IMR-90 (cell line): ENCODE results near the gene CCDC180. TPM values are rescaled to one million over a fixed set of nuclear protein-coding genes. Genes with fewer than 3 reads are reported as not detected.

Experiments
- ATAC-seq: fragments of 200-7000 bp; cut with Tn5 transposase; 2 replicates; pipeline ENCODE4 v1.9.1; 2020; ENCODE audit warnings: low read depth, mild to moderate bottlenecking, moderate library complexity
- BruUV-seq: library from RNA; stranded (reverse); fragments of 400-500 nt; replicated peaks from 2 replicates; lab custom pipeline; 2021; lab: Mats Ljungman, UMichigan
- CTCF ChIA-PET: fragments of 300-600 bp; formaldehyde crosslinking; extraction: SDS; loops from one replicate; lab custom pipeline; 2021; ENCODE audit warnings: antibody characterized with exemption; lab: Yijun Ruan, JAX
- POLR2A ChIA-PET: fragments of 300-600 bp; sonication (Branson Sonifier 250); formaldehyde crosslinking; loops from one replicate; lab custom pipeline; 2022; ENCODE audit warnings: antibody characterized with exemption; ENCODE audit not compliant: unreplicated experiment; lab: Charles Lee
- DNase-seq: peaks from one replicate; pipeline ENCODE4 v3.0.0; 2013
- H2AFZ ChIP-seq: replicated peaks from 2 replicates; pipeline ENCODE3; 2013; ENCODE audit warnings: low read length, mild to moderate bottlenecking; ENCODE audit not compliant: poor library complexity
- H2AK5ac ChIP-seq: 2 replicates; pipeline ENCODE4 v1.6.1; 2013; ENCODE audit warnings: low read depth, low read length, inconsistent platforms
- H2AK9ac ChIP-seq: replicated peaks from 2 replicates; pipeline ENCODE3; 2013; ENCODE audit warnings: mild to moderate bottlenecking, low read depth, low read length, moderate library complexity; ENCODE audit not compliant: poor library complexity
- H2BK120ac ChIP-seq: 2 replicates; pipeline ENCODE4 v1.6.1; 2013; ENCODE audit warnings: low read depth, low read length, inconsistent platforms
- H2BK15ac ChIP-seq: 3 replicates; pipeline ENCODE4 v1.6.1; 2013; ENCODE audit warnings: low read depth, low read length, inconsistent platforms
- H2BK20ac ChIP-seq: 2 replicates; pipeline ENCODE4 v1.6.1; 2013; ENCODE audit warnings: low read depth, mild to moderate bottlenecking, inconsistent platforms, low read length, moderate library complexity
- H2BK5ac ChIP-seq: 2 replicates; pipeline ENCODE4 v1.6.1; 2013; ENCODE audit warnings: mild to moderate bottlenecking, low read depth, low read length, inconsistent platforms; ENCODE audit not compliant: poor library complexity, severe bottlenecking
- H3K14ac ChIP-seq: replicated peaks from 2 replicates; pipeline ENCODE4 v1.6.1; 2013; ENCODE audit warnings: low read depth, low read length, inconsistent platforms
- H3K18ac ChIP-seq: 2 replicates; pipeline ENCODE4 v1.6.1; 2013; ENCODE audit warnings: low read depth, low read length, control low read depth
- H3K23ac ChIP-seq: 2 replicates; pipeline ENCODE4 v1.6.1; 2013; ENCODE audit warnings: low read depth, low read length, inconsistent platforms
- H3K27ac ChIP-seq: 2 replicates; pipeline ENCODE4 v1.5.1; 2013; ENCODE audit warnings: mild to moderate bottlenecking, control low read depth, low read length; ENCODE audit not compliant: insufficient read depth
- H3K27me3 ChIP-seq: 2 replicates; pipeline ENCODE4 v1.6.1; 2013; ENCODE audit warnings: low read length; ENCODE audit not compliant: control insufficient read depth, insufficient read depth
- H3K36me3 ChIP-seq: 2 replicates; pipeline ENCODE4 v1.6.1; 2013; ENCODE audit warnings: low read length, mixed read lengths; ENCODE audit not compliant: control insufficient read depth, insufficient read depth
- H3K4ac ChIP-seq: 2 replicates; pipeline ENCODE4 v1.6.1; 2013; ENCODE audit warnings: low read depth, low read length, inconsistent platforms
- H3K4me1 ChIP-seq: 2 replicates; pipeline ENCODE4 v1.6.1; 2013; ENCODE audit warnings: low read length, mixed read lengths; ENCODE audit not compliant: control insufficient read depth, insufficient read depth
- H3K4me2 ChIP-seq: 2 replicates; pipeline ENCODE4 v1.6.1; 2013; ENCODE audit warnings: low read depth, mild to moderate bottlenecking, control low read depth, low read length, moderate library complexity
- H3K4me3 ChIP-seq: 2 replicates; pipeline ENCODE4 v1.5.1; 2013; ENCODE audit warnings: low read depth, mild to moderate bottlenecking, control low read depth, low read length, moderate library complexity; ENCODE audit not compliant: insufficient read depth
- H3K56ac ChIP-seq: 2 replicates; pipeline ENCODE4 v1.6.1; 2013; ENCODE audit warnings: low read length, inconsistent platforms; ENCODE audit not compliant: insufficient read depth; ENCODE audit errors: extremely low read depth
- H3K79me1 ChIP-seq, 2 experiments: 2 replicates each; pipeline ENCODE4 v1.6.1; 2013; ENCODE audit warnings: low read length in 2 of 2, inconsistent platforms in 1 of 2, low read depth in 1 of 2
- H3K9ac ChIP-seq: 2 replicates; pipeline ENCODE4 v1.6.1; 2013; ENCODE audit warnings: low read depth, low read length, control low read depth
- H3K9me1 ChIP-seq: 2 replicates; pipeline ENCODE4 v1.6.1; 2013; ENCODE audit warnings: low read length, inconsistent platforms; ENCODE audit not compliant: insufficient read depth
- H3K9me3 ChIP-seq: 2 replicates; pipeline ENCODE4 v1.6.1; 2013; ENCODE audit warnings: low read length; ENCODE audit not compliant: control insufficient read depth, insufficient read depth
- H4K20me1 ChIP-seq: 2 replicates; pipeline ENCODE4 v1.6.1; 2013; ENCODE audit warnings: low read length, inconsistent platforms; ENCODE audit not compliant: insufficient read depth
- H4K5ac ChIP-seq: 2 replicates; pipeline ENCODE4 v1.6.1; 2013; ENCODE audit warnings: mild to moderate bottlenecking, low read depth, low read length, control low read depth
- H4K8ac ChIP-seq, 2 experiments: 2 replicates each; pipeline ENCODE4 v1.6.1; 2013; ENCODE audit warnings: low read depth in 2 of 2, low read length in 2 of 2, control low read depth in 1 of 2, inconsistent platforms in 1 of 2
- H4K91ac ChIP-seq: 2 replicates; pipeline ENCODE4 v1.6.1; 2013; ENCODE audit warnings: low read depth, low read length, inconsistent platforms; ENCODE audit not compliant: insufficient read depth
- CTCF ChIP-seq: conservative IDR thresholded peaks from 2 replicates; pipeline ENCODE4 v1.5.1; 2012; ENCODE audit warnings: mild to moderate bottlenecking, low read depth, low read length, improper control_type of control experiment
- MAZ ChIP-seq: IDR thresholded peaks from 2 replicates; pipeline ENCODE4 v1.6.1; 2012; ENCODE audit warnings: low read depth, mild to moderate bottlenecking, low read length, improper control_type of control experiment, moderate library complexity, borderline replicate concordance
- USF2 ChIP-seq: fragments of 150-350 bp; IDR thresholded peaks from 2 replicates; pipeline ENCODE4 v1.6.1; 2017; ENCODE audit warnings: mild to moderate bottlenecking, antibody characterized with exemption, low read length, low read depth
- WGBS, 2 experiments: methylation state at CpG; one replicate each; pipeline versions ENCODE4 v1.1.5 to v1.1.7; 2013; ENCODE audit warnings: missing lambda C conversion rate in 2 of 2; ENCODE audit not compliant: insufficient read length in 1 of 2; ENCODE audit errors: extremely low coverage in 2 of 2; 5-methylcytosine and 5-hydroxymethylcytosine counted together
- dilution Hi-C: fragments of 300-500 bp; cut with HindIII; formaldehyde crosslinking; loops from one replicate; pipeline ENCODE4 v1.14.3; 2018; ENCODE audit warnings: low sequenced_read_pairs; ENCODE audit not compliant: unreplicated experiment
- in situ Hi-C: fragments of 300-500 bp; cut with MboI; formaldehyde crosslinking; loops from 3 replicates; pipeline ENCODE4 v1.14.3; 2019; ENCODE audit warnings: low sequenced_read_pairs, inconsistent platforms, mixed read lengths
- intact Hi-C: fragments of 100-400 bp; cut with micrococcal nuclease; formaldehyde crosslinking; loops from 2 replicates; pipeline ENCODE4 v1.10.0; 2022
- polyA plus RNA-seq, 3 experiments: library from polyadenylated mRNA; depleted of rRNA; stranded (reverse); fragments of >200 nt; gene quantifications; 2 replicates each; pipeline ENCODE4 v1.2.3, GENCODE V29; 2012; ENCODE audit warnings: low replicate concordance in 1 of 3
- total RNA-seq: library from RNA; depleted of rRNA; stranded (reverse); fragments of >200 nt; gene quantifications from 2 replicates; pipeline ENCODE4 v1.2.3, GENCODE V29; 2012

CCDC180 gene
- total and polyA plus RNA-seq, 2 of the 4 experiments (the other 2 are of a cell fraction): 0.24 to 0.90 TPM

GRCh38 chr9:97307091-97307490, 368 bp upstream of the CCDC180 start:
- Histone ChIP-seq H3K36me3 (no peaks in the 10 kb centered on the region), H3K18ac (no peak overlapping the region), H3K4ac (no peak overlapping the region), H2AFZ (peak overlapping the region; percentile 58), H2AK5ac (no peak overlapping the region), H4K20me1 (no peaks in the 10 kb centered on the region), H3K27me3 (no peaks in the 10 kb centered on the region), H4K8ac (no peak overlapping the region), H3K4me3 (no peak overlapping the region), H2BK15ac (no peak overlapping the region), H3K9ac (no peak overlapping the region), H2BK5ac (no peak overlapping the region), H3K4me2 (no peak overlapping the region; the same call in 1 of the 2 replicates), H3K56ac (no peak overlapping the region), H3K9me1 (no peaks in the 10 kb centered on the region), H3K14ac (no peak overlapping the region), H3K79me1 (no peaks in the 10 kb centered on the region), H3K23ac (no peak overlapping the region), H4K91ac (no peak overlapping the region), H3K9me3 (no peaks in the 10 kb centered on the region), H2AK9ac (no peak overlapping the region), H3K4me1 (no peaks in the 10 kb centered on the region), H2BK20ac (no peak overlapping the region), H4K5ac (no peak overlapping the region), H2BK120ac (no peak overlapping the region), H3K27ac (no peak overlapping the region)
- intact Hi-C loops (no loop called here), in situ Hi-C loops (no loop called here), dilution Hi-C loops (no loop called here)
- no TSS peak for BruUV-seq
- TF ChIP-seq CTCF (no peak), USF2 (peak; percentile 59; the same call in 1 of the 2 replicates), MAZ (peak; percentile 19; the same call in 1 of the 2 replicates)
- DNase-seq: peak; percentile 57
- ATAC-seq: peak; percentile 81
- POLR2A ChIA-PET: no interaction called here
- CTCF ChIA-PET: no interaction called here
- WGBS, 2 experiments: 20% methylated on average over 1 of the region's 19 CpGs; no CpG with 5 or more reads in 1 of the 2 experiments
